GM19035 (cell line): ENCODE results near the gene HNRNPF.
"Not testable (repeated sequence)": the region's sequence is repeated elsewhere in the genome, so short reads cannot be mapped to it uniquely, and the experiment has no call there.

Source experiments
- ATAC-seq: cut with Tn5 transposase; IDR thresholded peaks from one replicate; pipeline ENCODE4 v1.9.1; 2021; ENCODE audit not compliant: unreplicated experiment

The HNRNPF gene

GRCh38 chr10:43408710-43409384, at the start of gene HNRNPF:
Gene HNRNPF, minus strand, starts transcription at chr10:43409186. Its CDS starts 21,302 bp downstream, at chr10:43387884.
- ATAC-seq = peak; percentile 58

GRCh38 chr10:43458227-43458626, 49.2 kb upstream of the HNRNPF start:
- no peak for ATAC-seq

GRCh38 chr10:43456561-43456960, 47.6 kb upstream of the HNRNPF start:
- not testable (repeated sequence) for ATAC-seq

GRCh38 chr10:43454025-43454424, 45.0 kb upstream of the HNRNPF start:
- ATAC-seq = not testable (repeated sequence)

GRCh38 chr10:43453266-43453831, 44.4 kb upstream of the HNRNPF start:
- no peak for ATAC-seq

- ATAC-seq = no peak
Measured at GRCh38 chr10:43452356-43452914, 43.4 kb upstream of the HNRNPF start.

- no peak for ATAC-seq
Measured at GRCh38 chr10:43448742-43449141, 39.8 kb upstream of the HNRNPF start.

- not testable (repeated sequence) for ATAC-seq
Measured at GRCh38 chr10:43446219-43447017, 37.4 kb upstream of the HNRNPF start.

- ATAC-seq = no peak
Measured at GRCh38 chr10:43444897-43445466, 36.0 kb upstream of the HNRNPF start.

GRCh38 chr10:43444323-43444722, 35.3 kb upstream of the HNRNPF start:
- ATAC-seq = no peak

GRCh38 chr10:43440463-43441134, 31.6 kb upstream of the HNRNPF start:
- no peak for ATAC-seq

GRCh38 chr10:43437141-43437870, 28.3 kb upstream of the HNRNPF start:
- ATAC-seq = peak; percentile 1

- peak; percentile 94 for ATAC-seq
Measured at GRCh38 chr10:43436291-43437140, 27.5 kb upstream of the HNRNPF start, which contains the start of gene ZNF487. Gene ZNF487, plus strand, starts transcription at chr10:43437111. Its CDS starts 38,703 bp downstream, at chr10:43475814.

GRCh38 chr10:43430926-43431663, 22.1 kb upstream of the HNRNPF start:
- ATAC-seq = no peak

GRCh38 chr10:43427166-43427825, 18.3 kb upstream of the HNRNPF start:
- ATAC-seq = peak; percentile 71

- not testable (repeated sequence) for ATAC-seq
Measured at GRCh38 chr10:43426476-43426875, 17.5 kb upstream of the HNRNPF start.

- ATAC-seq = no peak
Measured at GRCh38 chr10:43424416-43424815, 15.4 kb upstream of the HNRNPF start.

- not testable (repeated sequence) for ATAC-seq
Measured at GRCh38 chr10:43421944-43422343, 13.0 kb upstream of the HNRNPF start.
